Fibroblast of skin of right biceps (primary cell): ENCODE results near the gene MACROD2.

ENCODE experiments used
- DNase-seq: peaks from one replicate; pipeline ENCODE4 v3.0.0-alpha.2; 2013

The MACROD2 gene

DNA sequence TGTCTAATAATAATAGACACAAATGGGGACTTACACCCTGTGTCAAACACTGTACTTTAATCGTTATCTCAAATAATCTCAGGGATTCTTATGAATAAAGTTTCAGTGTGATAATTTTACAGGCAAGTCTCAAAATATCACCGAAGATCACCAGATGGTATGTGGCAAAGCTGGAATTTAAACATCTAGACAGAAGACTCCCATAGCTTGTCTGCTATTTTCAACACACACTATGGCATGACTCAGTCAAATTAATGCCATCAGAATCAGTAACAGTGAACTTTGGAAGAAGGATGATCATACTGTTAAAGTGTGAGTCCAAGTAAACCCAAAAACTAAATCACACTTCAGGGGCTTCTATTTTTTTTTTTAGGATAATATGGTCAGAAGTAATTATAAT lies 1209.7 kb downstream of the MACROD2 start:
- peak; percentile 56 for DNase-seq

DNA sequence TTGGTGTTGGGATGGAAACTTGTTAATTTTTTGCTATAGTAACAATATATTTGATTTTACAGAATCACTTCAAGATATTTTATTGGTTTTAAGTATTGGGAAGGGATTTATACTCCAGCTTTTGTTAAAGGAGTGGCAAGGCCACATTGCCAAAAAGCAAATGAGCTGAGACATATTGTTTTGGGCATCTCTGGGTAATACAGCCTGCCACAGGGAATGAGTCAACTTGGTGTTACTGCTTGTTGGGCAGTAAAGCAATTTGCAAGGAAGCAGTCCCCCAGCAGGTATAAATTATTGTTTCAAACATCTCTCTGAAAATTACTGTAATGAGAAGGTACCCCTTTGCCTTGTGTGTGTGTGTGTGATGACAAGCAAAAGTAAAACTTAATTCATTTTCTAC lies 1210.4 kb downstream of the MACROD2 start:
- peak; percentile 6 for DNase-seq

DNA sequence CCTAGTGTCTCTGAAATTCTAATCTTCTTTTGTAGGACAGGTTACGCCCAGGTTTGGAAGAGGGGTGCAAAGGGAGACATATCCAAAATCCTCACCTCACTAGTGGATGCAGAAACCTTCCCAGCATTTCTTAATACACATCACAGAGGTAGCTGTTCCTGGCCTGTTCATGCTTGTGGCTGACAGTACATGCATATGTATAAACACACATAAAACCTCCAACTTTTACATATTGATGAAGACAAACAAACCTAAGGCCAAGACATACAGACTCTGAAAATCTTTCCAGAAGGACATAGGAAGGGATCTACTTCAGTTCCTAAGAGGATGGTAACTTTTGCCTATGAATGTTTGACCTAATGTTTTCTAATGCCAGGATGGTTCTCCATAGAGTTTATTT lies 1214.2 kb downstream of the MACROD2 start:
- DNase-seq: no peak

DNA sequence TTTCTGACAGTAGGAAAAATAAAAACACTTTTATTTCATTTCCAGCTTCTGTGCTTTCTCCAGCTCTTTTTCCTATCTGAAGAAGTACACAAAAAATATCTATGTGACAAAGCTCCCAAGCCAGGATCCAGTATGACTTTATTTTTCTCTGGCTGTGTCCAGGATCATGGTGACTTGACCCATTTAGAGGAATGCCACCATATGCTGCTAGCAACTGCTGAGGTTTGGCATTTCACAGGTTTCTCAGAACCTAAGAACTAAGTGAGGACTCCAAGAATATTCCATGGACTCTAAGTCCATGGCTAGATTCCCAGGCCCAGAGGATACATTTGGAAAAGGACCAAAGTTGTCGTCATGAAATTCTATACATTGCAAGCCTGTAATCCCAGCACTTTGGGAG lies 1218.7 kb downstream of the MACROD2 start:
- DNase-seq: no peak

DNA sequence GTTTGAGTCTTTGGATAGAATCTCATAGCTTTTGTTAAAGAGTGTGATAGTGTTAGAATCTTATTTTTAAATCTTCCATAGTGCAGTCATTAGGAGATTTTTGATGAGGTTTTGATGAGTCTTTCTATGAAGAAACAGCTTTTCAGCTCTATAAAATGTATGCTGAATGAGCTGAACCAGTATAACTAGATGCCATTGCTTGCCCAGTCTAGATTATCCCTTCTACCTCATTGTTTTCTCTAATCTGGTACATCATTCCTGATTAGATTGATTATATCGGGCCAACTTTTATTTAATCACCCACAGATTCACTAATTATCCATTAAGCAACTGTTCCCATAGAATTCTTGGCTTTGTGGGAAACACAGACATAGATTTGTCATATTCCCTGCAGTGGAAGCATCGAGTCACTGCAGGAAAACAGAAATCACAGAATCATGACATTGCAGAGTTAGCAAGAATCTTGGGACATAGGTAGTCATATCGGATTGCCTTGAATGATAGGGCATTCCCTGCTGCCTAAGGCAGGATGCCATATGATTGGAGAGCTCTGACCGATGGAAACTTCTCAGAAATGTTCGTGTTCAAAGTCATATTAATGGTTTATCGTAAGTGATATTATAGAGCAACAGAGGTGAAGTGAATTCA lies 1224.8 kb downstream of the MACROD2 start:
- DNase-seq: peak; percentile 60

DNA sequence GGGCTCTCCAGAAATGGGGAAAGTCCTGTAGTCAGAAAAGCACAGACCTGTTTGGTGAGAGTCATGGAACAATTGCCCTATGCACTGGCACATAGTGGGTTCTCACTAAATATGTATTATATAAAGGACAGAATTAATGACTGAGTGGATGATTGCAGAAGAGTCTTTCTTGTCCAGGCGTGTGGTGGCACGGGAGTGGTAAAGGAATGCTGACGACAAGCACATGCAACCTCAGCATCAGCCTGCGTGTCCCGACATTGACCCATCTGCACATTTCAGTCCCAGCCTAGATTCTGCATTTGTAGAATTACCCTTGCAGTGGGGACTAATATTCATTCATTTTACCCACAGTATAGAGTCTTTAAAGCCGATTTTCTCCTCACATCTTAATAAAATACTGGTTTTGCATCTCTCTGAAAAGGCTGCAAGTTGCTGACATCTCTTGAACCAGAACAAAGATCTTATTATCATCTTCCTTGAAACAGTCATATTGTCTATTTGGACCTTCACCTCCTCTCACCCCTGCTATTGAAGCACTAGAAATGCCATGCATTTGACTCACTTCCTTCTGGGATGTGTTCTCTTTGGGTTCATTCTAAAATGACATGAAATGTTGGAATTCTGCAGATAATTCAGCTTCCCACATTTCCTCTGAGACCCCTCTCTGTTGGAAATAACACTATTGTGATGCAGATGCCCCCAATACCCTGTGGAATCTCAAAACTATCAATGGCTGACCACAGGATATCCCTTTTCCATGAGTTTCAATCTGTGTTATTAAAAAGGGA lies 1225.7 kb downstream of the MACROD2 start:
- DNase-seq: peak; percentile 81

DNA sequence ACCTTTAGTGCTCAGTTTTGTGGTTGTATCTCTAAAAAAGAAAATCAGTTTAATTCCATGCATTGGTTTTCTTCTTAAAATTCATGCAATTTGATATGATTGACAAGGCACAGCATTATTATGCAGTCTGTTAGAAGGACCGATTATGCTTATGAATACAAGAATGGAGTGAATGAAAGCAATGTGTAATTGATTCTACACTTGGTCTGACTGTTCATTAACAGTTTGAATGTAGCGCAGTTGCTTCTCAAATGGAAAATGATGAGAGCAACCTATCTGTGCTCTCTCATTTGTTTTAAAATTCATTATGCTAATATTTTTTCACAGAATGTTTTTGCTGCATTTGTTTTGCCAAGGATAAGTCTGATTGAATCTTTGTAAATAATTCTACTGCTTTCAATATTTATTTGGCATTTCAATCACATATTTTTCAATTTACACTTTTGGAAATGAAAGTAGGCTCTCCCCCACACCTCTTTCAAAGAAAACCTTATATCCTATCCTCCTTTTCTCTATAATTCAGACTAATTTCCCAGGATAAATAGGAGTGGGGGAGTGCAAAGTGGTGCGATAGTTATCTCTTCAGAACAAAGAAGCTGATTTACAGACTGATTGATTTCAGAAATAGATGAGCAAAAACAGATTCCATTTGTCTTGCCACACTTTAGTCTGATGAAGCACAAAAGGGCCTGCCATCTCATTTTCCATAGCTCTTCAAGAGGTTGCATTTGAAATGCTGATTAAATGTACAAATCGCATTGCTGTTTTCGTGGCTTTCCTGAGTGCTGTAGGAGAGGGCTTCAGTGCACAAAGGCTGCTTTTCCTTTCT lies 1227.4 kb downstream of the MACROD2 start:
- DNase-seq: no peak

DNA sequence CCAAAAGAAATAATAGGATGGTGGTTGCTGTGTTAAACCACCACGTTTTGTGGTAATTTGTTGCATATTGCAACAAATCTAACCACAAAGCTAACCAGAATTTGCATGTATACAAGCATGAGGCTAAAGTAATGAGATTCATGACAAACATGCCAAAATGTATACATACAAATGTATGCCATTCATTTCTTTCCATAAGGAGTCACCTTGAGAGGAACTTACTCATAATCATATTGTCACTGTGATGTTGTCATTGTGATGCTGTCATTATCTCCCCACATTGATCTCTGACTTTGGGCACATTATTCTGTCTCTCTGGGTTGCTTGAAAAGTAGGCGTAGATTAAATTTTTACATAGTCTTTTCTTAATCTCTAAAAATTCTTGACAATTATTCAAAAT lies 1228.9 kb downstream of the MACROD2 start:
- DNase-seq: no peak

DNA sequence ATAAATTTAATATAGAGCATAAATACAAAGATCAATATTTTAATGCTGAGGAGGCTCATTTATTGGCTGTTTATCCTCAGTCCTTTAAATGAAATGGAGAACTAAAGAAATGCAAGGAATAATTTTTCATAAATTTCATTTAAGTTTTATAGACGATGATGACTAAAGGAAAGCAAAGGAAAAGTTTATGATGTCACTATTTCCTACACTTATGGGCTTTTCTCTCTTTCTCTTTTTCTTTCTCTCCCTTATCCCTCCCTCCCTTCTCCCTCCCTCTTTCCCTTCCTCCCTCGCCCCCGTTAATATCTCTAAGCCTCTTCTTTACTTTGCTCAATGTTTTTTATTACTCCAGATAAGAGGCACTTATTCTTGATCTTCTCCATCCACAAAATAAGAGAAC lies 1231.8 kb downstream of the MACROD2 start:
- DNase-seq: no peak

DNA sequence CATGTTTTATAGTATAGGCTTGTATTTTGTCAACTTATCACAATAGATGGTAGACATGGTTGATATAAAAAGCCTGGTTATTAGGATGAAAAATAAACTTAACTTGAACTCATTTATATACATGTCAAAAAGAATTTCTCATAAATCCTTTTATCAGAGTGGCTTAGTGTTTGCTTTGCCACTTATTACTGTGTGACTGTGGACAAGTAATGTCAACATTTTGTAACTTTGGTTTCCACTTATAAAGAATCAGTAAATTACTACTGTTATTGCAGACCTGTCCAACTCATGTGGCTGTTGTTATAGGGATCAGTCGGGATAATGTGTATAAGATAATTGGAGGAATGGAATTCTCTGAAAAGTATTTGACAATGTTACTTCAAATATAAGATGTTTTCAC lies 1236.9 kb downstream of the MACROD2 start:
- DNase-seq: no peak

DNA sequence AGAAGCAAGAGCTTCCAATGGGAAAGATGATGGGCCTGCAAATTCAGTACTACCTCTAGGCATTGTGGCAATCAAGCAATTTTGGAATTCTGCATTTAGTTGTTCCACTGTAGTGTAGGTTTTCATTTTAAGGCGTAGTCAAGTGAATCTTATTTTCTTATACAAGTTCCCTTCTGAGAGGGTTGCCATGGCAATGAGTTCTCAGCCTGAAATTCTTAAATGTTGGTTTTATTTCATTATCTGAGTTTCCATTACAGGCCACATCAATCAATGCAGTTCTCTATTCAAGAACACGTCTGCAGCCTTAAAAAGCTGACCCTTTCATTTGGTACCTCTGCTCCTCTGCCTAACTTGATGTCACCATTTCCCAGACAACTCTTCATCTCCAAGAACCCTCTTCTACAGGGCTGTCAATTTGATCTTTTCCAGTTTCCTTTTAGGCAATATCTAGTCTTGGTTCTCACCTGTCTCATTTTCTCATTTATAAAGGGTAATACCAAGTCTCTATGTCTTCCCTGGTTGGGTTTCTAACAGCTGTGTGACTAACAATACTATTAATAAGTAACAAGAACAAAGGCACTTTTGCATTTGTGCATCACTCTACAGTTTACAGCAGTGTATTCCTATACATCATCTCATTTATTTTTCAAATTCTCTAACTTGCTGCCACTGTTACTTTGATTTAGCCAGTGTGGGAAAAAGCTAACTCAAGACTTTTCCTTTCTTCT lies 1240.3 kb downstream of the MACROD2 start:
- no peak for DNase-seq

DNA sequence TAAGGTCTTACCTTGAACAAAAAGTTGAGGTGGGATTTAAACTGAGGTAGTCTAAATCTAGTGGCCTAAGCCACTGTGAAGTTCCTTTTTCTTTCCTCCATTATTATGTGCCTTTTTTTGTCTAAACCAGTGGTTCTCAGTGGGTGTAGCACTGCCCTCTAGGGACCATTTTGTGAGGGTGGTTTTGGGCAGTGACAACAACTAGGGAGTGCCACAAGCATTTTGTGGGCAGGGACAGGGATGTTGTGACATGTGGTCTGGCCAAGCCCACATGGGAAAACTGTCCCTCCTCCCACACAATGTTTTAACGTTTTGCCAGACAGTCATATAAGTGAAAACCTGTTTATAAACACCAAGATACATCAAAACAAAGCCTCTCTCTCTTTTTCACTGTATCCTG lies 1241.5 kb downstream of the MACROD2 start:
- DNase-seq: peak; percentile 53

DNA sequence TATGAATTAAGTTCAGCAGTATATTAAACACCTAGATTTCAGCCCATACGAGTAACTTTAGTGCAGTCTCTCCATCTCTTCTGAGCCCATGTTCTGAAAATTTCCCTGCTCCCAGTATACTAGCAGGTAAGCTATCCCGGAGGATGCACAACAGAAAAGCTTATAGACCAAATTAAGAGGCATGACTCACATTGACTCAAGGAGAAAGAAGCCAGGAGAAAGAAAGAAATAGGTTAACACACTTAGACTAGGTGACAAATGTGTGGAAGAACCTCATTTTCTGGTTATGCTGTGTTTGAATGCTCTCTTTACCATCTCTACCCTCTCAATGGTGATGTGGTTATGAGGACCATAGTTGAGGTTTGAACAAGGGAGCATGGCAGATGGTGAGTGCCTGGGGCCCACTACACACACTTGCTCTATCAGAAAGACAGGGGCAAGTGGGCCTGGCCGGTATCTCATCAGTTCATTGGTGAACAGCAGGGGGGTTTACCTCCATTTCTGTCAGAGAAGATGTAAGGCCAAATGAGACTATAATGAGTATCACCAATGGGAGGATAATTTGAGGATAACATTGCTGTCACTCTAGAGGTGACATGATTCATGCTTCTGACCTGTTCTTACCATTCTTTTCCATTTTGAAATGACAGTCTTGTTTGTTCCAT lies 1244.4 kb downstream of the MACROD2 start:
- DNase-seq: no peak

DNA sequence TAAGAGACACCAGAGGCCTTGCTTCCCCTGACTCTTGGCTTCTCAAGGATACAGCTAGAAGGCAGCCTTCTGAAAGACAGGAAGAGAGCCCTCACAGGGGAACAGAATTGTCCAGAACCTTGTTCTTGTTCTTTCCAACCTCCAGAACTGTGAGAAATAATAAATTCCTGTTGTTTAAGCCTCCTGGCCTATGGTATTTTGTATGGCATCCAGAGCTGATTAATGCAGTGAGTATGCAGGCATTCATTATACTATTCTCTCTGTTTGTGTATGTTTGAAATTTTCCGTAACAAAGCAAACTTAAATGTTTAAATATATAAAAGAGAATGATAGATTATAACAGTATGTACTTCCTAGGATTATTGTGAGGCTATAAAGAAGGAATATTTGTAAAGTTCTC lies 1245.5 kb downstream of the MACROD2 start:
- DNase-seq: peak; percentile 56

DNA sequence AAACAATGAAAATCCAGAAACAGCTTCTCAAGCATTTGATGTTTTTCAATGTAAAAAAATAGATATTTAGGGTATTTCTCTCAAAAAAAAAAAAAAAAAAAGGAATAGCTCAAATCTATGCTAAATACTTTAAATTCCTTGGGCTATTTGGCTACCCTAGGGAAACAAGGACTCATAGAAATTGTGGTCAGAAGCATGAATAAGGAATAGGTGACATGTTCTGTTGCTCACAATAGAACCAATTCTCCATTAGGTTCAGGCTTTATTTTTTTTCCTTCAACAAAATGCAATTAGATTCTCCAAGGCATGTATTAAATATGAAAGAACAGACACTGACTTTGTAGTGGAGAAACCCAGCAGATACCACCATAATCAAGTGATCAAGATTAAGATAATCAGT lies 1246.4 kb downstream of the MACROD2 start:
- DNase-seq: peak; percentile 61

DNA sequence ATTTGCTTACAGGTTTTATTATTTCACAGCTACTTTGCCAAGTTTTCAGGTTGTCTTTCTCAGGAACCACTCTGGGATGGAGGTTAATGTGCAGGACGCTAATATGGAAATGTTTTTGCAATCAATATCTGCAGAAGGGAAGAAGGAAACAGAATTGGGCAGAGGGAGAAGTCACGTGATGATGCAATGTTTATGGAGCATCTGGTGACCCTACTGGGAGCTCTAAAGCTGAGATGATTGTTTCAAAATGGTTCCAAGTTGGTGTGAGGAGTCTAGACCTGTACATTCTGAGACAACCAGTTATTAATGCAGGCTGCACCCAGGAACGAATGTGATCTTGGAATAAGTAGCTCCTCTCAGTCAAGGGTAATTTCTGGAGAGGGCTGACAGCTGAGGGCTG lies 1247.5 kb downstream of the MACROD2 start:
- DNase-seq: no peak

DNA sequence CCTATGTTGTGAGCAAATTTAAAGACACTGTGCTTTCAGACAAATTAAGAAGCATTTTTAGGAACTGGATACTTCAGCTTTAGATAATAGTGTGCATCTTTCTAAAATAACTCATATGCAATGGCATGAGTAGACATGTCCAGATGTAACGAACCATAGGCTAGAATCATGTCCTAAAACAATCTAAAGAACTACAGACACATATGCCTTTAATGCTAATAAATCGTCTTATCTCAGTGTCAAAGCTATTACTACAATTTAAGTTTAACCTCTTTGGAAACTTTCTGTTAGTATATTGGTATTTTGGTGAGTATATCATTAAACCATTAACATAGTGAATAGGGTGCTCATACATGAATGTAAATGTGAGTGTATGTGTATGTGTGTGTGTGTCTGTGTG lies 1250.6 kb downstream of the MACROD2 start:
- DNase-seq: no peak

DNA sequence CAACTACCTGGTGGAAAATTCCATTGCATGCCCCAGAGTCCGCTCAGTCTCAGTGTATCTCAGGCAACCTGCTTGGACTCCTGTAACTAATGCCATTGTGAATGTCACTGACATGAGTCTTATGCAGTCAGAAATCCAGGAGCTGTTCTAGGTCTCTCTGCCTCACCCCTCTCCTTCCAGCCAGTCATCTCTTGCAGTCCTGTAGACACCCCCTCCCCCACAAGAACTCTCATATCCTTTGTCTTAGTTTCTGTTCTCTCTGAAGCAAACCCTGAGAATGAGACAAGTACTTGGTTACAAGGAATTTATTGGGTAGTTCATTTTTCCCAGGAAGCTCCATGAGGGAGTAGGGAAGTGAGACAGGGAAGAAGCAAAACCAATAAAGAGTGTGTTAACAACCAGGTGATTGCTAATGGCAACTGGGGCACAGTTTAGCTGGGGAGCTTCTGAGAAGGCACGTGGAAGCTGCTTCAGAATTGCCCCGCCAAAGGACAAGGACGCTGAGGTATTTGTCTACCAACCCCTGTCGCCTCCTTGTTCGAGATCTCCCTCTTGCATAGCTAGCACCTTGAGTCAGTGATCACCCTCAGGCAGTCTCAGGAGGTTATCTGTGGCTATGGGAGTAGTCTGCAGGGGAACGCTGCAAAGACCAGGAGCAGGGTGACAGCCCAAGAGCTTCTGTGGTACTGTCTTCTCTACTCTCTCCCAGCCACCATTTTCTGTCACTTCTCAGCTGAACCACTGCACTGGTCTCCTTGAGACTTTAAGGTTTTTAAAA lies 1253.5 kb downstream of the MACROD2 start:
- DNase-seq: no peak

DNA sequence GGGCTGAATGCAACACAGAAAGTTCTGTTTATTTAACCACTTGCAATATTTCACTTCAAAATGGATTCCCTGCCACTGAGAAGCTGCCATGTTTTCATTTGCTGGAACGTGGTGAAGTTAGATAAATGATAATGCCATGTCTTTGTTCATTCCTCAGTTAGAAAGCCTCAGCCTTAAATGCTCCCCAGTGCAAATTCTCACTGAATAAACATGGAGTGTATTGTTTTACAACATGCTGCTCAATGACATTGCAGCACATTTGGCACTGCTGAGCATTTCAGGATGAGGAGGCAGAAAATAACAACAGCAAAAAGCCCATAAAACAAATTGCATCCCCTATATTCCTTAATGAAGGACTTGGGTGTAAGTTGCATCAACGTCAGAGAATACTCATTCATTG lies 1255.9 kb downstream of the MACROD2 start:
- DNase-seq: no peak

DNA sequence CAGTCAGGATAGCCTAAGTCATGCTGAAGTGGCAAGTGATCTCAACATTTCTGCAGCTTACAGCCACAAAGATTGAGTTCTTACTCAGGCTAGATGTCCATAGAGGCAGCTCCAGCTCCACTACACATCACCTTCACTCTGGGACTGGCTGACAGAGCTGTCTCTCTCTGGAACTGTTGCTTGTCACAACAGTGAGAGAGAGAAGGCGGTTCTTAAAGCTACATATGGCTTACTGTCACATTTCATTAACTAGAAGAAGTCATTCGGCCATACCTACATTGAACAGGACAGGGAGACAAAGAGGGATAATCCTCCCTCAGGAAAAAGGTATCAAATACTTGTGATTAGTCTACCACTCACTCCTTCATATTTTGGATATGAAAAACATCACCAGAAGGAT lies 1257.0 kb downstream of the MACROD2 start:
- no peak for DNase-seq

DNA sequence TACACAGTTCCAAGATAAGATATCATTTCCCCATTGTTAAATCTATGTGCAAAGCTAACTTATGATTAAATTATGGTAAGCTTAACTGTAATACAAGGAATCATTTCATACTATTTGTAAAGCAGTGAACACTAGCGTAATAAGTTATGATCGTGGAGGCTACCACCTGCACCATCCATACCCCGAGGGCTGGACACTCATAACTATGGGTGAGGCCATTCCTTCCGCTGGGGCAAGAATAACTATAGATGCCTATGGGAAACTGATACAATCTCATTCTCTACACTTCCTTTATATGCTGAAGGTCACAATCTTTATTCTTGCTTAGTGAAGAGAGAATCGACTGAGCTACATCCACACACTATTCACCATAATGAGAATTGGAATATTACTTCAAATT lies 1258.1 kb downstream of the MACROD2 start:
- DNase-seq: no peak
